Hypothalamus (tissue), 51 donors: ENCODE results near the gene KCNMB2.
A peak's percentile ranks its signal among the peaks of the same experiment; 100 is the strongest.

Experiments
- DNase-seq, 51 donors: peaks; one replicate each; lab custom pipeline; 2025; lab: John Stamatoyannopoulos, UW

The KCNMB2 gene

GRCh38 chr3:178567611-178568010, 31.4 kb downstream of the KCNMB2 start:
- DNase-seq: no peak

DNA sequence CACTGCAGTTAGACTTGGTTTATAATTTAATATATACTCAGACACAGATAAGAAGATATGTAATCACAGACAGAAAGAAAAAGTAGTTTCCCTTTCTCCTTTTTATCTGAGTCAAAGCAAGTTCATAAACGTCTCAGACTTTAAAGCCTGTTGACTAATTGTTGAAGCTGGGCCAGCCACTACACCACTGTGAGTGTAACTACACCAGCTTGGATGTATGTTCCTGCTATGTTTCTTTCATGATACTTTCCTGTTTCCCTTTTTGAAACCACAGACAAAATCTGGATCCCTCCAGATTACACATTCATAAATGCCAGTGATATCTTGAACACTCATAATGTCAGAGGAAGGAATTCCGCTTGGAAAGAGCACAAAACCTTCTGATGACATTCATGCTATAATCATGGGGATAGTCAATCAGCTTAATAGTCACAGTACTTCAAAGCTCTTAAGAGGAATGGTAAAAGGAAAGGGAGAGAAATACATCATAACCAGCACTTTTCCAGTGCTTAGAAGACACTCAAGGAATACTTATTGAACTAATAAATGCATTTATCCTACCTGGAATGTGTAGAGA, 32.0 kb downstream of the KCNMB2 start:
- DNase-seq: no peak

- DNase-seq: no peak
Observed at GRCh38 chr3:178568911-178569310, 32.7 kb downstream of the KCNMB2 start.

- no peak for DNase-seq
Observed at GRCh38 chr3:178569826-178570225, 33.6 kb downstream of the KCNMB2 start.

- DNase-seq: no peak
Observed at GRCh38 chr3:178583963-178584575, 47.8 kb downstream of the KCNMB2 start.

GRCh38 chr3:178584722-178585380, 48.6 kb downstream of the KCNMB2 start:
- no peak for DNase-seq

- DNase-seq: no peak
Observed at GRCh38 chr3:178585454-178585853, 49.2 kb downstream of the KCNMB2 start.

- DNase-seq: no peak
Observed at GRCh38 chr3:178586076-178586475, 49.8 kb downstream of the KCNMB2 start.

DNA sequence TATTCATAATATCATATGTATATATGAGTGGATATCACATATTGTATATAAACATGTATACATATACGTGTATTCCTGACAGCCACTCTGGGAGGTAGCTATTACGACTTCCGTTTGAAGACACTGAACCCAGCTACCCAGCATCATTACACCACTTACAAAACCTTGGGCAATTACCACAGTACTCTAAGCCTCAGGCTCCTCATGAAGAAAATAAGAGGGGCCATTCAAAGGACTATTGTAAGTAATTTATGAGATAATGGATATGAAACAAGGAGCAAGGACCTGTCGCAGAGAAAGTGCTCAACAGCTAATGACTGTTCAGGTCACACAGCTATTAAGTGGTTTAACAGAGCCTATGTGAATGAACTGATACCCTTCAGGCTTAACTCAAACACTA, 52.4 kb downstream of the KCNMB2 start:
- no peak for DNase-seq

- no peak for DNase-seq
Observed at GRCh38 chr3:178593786-178594185, 57.5 kb downstream of the KCNMB2 start.

- DNase-seq: peak in 2 of 51 donors; percentile 4 to 29
Observed at GRCh38 chr3:178597371-178597770, 61.1 kb downstream of the KCNMB2 start.

DNA sequence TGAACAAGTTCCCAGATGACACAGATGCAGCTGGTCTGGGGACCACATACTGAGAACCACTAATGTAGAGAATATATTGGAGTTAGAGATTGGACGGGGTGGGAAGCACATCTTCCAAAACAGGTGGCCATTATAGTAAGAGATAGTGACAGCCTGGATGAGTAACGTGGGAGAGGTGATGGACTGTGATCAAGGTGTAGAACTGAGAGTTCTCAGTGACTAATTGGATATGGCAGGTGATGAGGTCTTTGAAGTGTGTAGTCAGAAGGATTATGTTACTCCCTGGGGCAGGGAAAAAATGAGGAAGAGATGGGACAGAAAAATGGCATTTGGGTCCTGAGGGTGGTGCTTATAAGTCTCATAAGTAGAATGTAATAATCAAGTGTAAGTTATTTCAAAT, 66.6 kb downstream of the KCNMB2 start:
- no peak for DNase-seq

- no peak for DNase-seq
Observed at GRCh38 chr3:178603735-178604134, 67.5 kb downstream of the KCNMB2 start.

DNA sequence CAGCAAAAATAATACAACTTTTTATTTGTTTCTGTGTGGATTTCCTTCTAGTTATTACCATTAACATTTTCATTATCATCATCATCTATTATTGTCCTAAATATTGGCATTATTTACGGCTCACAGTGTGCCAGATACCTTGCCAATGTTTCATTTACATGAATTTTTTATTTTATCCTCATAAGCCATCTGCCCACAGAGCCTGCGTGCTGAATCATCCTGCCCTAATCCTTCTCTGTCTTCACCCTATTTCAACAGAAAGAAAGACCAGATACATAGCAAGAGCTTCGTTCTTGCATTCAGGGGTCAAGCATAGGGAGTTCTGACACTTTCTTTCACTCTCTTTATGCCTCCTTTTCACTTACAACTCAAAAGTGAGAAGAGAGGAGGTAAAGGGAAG, 82.0 kb downstream of the KCNMB2 start:
- DNase-seq: no peak

GRCh38 chr3:178618896-178619295, 82.7 kb downstream of the KCNMB2 start:
- DNase-seq: no peak

GRCh38 chr3:178623666-178624255, 87.5 kb downstream of the KCNMB2 start:
- no peak for DNase-seq

- no peak for DNase-seq
Observed at GRCh38 chr3:178624276-178624675, 88.0 kb downstream of the KCNMB2 start.

GRCh38 chr3:178625053-178625600, 88.9 kb downstream of the KCNMB2 start:
- no peak for DNase-seq

- DNase-seq: no peak
Observed at GRCh38 chr3:178628037-178628436, 91.8 kb downstream of the KCNMB2 start.

GRCh38 chr3:178629430-178630178, 93.4 kb downstream of the KCNMB2 start:
- no peak for DNase-seq

DNA sequence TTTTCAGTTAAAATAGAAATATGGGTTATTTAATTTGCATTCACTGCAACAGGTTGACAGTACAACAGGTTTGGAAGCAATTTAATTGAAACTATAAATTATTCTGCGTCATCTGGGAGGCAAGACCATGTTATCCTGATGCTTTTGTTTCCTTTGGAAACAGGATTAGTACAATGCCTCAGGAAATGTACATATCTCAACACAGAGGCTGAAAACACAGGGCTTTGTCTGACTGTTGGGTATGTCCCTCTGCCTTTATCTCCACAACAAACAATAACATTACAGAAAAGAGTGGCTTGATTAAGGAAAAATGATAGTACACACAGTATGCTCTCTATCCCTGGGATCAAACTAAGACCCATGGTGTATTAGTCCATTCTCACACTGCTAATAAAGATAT, 95.7 kb downstream of the KCNMB2 start:
- DNase-seq: no peak
